ENCODE results near the gene HIP1R. TPM values are rescaled to one million over a fixed set of nuclear protein-coding genes. Genes with fewer than 3 reads are reported as not detected.

HIP1R gene
- total and polyA plus RNA-seq, 2 of the 13 experiments (the other 11 are each of a cell fraction or from before 2014, with no cell fraction given) = 18.4 to 25.5 TPM

DNA sequence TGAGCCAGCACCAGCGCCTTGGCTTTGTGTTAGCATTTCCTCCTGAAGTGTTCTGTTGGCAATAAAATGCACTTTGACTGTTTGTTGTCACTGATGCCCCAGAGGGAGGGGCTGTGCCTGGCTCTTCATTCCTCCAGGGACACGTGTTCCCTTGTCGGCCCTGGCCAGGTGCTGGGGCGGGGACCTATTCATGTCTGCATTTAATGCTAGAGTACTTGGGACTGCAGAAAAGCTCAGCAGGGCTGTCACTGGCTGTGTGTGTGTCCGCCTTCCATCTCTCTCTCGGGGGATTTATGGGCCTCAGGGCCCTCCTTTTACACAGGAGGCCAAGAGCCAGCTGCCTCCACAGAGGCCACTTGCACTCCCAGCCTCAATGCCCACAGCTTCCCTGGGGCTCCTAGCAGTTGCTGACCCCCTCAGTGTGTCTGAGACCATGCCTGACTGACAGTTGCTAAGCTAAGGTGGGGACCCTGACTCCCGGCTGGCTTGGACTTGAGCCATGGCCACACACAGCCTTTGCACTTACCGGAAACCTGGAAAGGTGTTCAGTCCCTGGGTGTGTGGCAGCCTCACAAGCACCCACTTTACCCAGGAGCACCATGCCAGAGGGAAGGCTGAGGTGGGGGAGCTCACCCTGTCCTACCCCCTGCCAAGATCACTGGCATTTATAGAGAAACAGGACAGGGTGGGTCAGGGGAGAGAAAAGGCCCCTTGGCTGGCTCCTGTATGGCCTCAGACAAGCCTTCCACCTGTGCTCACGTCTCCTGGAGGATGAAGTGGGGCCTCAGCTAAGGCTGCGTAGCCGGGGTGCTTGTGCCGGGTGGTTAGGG lies 27.8 kb downstream of the HIP1R start (continued):
- TF ChIP-seq RBFOX2 (IDR thresholded peaks at IDR 0.05; ENCODE audit: low read depth, low read length) = no peak
- TF ChIP-seq ZNF562 (CRISPR knock-in tag; IDR thresholded peaks at IDR 0.05; ENCODE audit: borderline replicate concordance) = no peak
- TF ChIP-seq, protein P1, sequence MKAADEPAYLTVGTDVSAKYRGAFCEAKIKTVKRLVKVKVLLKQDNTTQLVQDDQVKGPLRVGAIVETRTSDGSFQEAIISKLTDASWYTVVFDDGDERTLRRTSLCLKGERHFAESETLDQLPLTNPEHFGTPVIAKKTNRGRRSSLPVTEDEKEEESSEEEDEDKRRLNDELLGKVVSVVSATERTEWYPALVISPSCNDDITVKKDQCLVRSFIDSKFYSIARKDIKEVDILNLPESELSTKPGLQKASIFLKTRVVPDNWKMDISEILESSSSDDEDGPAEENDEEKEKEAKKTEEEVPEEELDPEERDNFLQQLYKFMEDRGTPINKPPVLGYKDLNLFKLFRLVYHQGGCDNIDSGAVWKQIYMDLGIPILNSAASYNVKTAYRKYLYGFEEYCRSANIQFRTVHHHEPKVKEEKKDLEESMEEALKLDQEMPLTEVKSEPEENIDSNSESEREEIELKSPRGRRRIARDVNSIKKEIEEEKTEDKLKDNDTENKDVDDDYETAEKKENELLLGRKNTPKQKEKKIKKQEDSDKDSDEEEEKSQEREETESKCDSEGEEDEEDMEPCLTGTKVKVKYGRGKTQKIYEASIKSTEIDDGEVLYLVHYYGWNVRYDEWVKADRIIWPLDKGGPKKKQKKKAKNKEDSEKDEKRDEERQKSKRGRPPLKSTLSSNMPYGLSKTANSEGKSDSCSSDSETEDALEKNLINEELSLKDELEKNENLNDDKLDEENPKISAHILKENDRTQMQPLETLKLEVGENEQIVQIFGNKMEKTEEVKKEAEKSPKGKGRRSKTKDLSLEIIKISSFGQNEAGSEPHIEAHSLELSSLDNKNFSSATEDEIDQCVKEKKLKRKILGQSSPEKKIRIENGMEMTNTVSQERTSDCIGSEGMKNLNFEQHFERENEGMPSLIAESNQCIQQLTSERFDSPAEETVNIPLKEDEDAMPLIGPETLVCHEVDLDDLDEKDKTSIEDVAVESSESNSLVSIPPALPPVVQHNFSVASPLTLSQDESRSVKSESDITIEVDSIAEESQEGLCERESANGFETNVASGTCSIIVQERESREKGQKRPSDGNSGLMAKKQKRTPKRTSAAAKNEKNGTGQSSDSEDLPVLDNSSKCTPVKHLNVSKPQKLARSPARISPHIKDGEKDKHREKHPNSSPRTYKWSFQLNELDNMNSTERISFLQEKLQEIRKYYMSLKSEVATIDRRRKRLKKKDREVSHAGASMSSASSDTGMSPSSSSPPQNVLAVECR (CRISPR knock-in tag; IDR thresholded peaks at IDR 0.05; ENCODE audit: borderline replicate concordance) = peak; percentile 39; the same call in 1 of the 2 replicates
- TF ChIP-seq POLR2AphosphoS2 (IDR thresholded peaks at IDR 0.05; ENCODE audit: low read depth, low read length) = no peak
- TF ChIP-seq ZNF496 (CRISPR knock-in tag; IDR thresholded peaks at IDR 0.05; ENCODE audit: insufficient replicate concordance) = no peak
- no peak for TF ChIP-seq KMT2B (CRISPR knock-in tag; IDR thresholded peaks at IDR 0.05)
- TF ChIP-seq, protein P2, sequence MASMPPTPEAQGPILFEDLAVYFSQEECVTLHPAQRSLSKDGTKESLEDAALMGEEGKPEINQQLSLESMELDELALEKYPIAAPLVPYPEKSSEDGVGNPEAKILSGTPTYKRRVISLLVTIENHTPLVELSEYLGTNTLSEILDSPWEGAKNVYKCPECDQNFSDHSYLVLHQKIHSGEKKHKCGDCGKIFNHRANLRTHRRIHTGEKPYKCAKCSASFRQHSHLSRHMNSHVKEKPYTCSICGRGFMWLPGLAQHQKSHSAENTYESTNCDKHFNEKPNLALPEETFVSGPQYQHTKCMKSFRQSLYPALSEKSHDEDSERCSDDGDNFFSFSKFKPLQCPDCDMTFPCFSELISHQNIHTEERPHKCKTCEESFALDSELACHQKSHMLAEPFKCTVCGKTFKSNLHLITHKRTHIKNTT (CRISPR knock-in tag; IDR thresholded peaks at IDR 0.05) = no peak
- TF ChIP-seq NFE2L2 (IDR thresholded peaks at IDR 0.05; ENCODE audit: low read length) = no peak
- TF ChIP-seq ZNF260 (CRISPR knock-in tag; IDR thresholded peaks at IDR 0.05; ENCODE audit: borderline replicate concordance, low read depth) = no peak
- TF ChIP-seq ZNF501 (CRISPR knock-in tag; IDR thresholded peaks at IDR 0.05) = peak; percentile 55; the same call in 1 of the 2 replicates
- no peak for TF ChIP-seq ZNF124 (CRISPR knock-in tag; IDR thresholded peaks at IDR 0.05)
- TF ChIP-seq SAP130 (CRISPR knock-in tag; IDR thresholded peaks at IDR 0.05; ENCODE audit: low read depth) = peak; percentile 79
- TF ChIP-seq, protein P3, sequence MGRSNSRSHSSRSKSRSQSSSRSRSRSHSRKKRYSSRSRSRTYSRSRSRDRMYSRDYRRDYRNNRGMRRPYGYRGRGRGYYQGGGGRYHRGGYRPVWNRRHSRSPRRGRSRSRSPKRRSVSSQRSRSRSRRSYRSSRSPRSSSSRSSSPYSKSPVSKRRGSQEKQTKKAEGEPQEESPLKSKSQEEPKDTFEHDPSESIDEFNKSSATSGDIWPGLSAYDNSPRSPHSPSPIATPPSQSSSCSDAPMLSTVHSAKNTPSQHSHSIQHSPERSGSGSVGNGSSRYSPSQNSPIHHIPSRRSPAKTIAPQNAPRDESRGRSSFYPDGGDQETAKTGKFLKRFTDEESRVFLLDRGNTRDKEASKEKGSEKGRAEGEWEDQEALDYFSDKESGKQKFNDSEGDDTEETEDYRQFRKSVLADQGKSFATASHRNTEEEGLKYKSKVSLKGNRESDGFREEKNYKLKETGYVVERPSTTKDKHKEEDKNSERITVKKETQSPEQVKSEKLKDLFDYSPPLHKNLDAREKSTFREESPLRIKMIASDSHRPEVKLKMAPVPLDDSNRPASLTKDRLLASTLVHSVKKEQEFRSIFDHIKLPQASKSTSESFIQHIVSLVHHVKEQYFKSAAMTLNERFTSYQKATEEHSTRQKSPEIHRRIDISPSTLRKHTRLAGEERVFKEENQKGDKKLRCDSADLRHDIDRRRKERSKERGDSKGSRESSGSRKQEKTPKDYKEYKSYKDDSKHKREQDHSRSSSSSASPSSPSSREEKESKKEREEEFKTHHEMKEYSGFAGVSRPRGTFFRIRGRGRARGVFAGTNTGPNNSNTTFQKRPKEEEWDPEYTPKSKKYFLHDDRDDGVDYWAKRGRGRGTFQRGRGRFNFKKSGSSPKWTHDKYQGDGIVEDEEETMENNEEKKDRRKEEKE (IDR thresholded peaks at IDR 0.05) = no peak
- TF ChIP-seq, protein P4, sequence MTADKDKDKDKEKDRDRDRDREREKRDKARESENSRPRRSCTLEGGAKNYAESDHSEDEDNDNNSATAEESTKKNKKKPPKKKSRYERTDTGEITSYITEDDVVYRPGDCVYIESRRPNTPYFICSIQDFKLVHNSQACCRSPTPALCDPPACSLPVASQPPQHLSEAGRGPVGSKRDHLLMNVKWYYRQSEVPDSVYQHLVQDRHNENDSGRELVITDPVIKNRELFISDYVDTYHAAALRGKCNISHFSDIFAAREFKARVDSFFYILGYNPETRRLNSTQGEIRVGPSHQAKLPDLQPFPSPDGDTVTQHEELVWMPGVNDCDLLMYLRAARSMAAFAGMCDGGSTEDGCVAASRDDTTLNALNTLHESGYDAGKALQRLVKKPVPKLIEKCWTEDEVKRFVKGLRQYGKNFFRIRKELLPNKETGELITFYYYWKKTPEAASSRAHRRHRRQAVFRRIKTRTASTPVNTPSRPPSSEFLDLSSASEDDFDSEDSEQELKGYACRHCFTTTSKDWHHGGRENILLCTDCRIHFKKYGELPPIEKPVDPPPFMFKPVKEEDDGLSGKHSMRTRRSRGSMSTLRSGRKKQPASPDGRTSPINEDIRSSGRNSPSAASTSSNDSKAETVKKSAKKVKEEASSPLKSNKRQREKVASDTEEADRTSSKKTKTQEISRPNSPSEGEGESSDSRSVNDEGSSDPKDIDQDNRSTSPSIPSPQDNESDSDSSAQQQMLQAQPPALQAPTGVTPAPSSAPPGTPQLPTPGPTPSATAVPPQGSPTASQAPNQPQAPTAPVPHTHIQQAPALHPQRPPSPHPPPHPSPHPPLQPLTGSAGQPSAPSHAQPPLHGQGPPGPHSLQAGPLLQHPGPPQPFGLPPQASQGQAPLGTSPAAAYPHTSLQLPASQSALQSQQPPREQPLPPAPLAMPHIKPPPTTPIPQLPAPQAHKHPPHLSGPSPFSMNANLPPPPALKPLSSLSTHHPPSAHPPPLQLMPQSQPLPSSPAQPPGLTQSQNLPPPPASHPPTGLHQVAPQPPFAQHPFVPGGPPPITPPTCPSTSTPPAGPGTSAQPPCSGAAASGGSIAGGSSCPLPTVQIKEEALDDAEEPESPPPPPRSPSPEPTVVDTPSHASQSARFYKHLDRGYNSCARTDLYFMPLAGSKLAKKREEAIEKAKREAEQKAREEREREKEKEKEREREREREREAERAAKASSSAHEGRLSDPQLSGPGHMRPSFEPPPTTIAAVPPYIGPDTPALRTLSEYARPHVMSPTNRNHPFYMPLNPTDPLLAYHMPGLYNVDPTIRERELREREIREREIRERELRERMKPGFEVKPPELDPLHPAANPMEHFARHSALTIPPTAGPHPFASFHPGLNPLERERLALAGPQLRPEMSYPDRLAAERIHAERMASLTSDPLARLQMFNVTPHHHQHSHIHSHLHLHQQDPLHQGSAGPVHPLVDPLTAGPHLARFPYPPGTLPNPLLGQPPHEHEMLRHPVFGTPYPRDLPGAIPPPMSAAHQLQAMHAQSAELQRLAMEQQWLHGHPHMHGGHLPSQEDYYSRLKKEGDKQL (CRISPR knock-in tag; IDR thresholded peaks at IDR 0.05; ENCODE audit: low read depth) = no peak
- no peak for TF ChIP-seq ISL2 (CRISPR knock-in tag; IDR thresholded peaks at IDR 0.05)

All from HepG2 (cell line).